OCI-LY7 (cell line): ENCODE data around the gene PCDH1.

Experiments used
- CTCF ChIP-seq: fragments of 200-600 bp; sonication (generic); conservative IDR thresholded peaks from 2 replicates; pipeline ENCODE4 v1.5.1; 2014; ENCODE audit warnings: mild to moderate bottlenecking, antibody characterized with exemption, low read length, moderate library complexity, mixed read lengths
- EZH2phosphoT487 ChIP-seq: fragments of 200-600 bp; sonication (generic); IDR thresholded peaks from 2 replicates; pipeline ENCODE4 v1.6.1; 2018; ENCODE audit warnings: low read depth, borderline replicate concordance, mild to moderate bottlenecking, mixed run types, antibody characterized with exemption, low read length, moderate library complexity, mixed read lengths

GRCh38 chr5:141883184-141883891 lies 5.1 kb upstream of the PCDH1 start:
- no peak for TF ChIP-seq CTCF
- TF ChIP-seq EZH2phosphoT487 = no peak
